ENCODE data around the gene TSC22D2.

Gene TSC22D2

DNA sequence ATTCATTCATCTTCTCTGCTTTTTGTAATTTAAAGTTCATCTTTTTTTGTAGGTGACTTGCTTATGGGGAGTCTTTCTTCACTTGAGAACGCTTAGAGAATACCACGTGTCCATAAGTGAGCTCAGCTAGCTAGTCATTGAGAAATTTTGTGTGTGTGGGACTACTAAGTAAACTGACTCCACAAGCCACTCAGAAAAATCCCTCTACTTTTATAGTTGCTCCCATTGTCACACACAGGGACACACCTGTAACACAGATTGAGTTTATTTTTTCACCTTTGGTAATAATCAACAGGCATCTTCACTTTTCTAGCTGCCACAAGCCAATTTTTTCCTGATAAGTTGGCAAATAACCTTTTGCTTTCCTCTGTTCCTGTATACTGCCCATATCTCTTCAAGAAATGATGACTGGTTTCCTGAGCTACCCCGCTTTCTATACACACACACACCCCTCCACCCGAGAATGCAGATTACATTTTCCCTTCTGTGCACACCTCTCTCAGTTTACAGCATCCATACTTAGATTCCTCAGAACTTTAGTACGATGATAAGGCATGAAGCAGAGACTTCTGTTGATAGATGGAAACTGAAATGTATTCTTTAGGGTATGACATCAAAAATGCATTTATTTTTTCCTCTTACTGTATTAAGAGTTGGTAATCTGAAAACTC lies 4.6 kb downstream of the TSC22D2 start:
- DNase-seq = no peak

DNA sequence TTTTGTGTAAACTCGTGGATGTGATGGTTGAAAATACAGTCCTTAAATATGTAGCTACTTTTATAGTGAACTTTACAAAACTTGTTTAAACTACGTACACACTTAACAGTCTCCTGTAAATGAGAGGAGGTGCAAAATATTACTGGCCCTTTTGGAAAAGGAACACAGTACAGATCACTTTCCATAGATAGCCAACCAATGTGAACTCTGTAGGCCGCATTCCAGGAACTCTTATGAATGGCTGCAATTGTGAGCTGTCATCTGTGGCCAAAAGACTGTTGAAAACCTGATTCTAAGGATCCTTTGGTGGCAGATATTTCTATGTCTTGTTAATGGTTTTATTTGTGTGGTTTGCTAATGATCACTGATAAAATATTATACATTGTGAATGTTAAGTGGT lies 6.2 kb downstream of the TSC22D2 start:
- DNase-seq = no peak

GRCh38 chr3:150414959-150415358 lies 6.9 kb downstream of the TSC22D2 start:
- DNase-seq = no peak

DNA sequence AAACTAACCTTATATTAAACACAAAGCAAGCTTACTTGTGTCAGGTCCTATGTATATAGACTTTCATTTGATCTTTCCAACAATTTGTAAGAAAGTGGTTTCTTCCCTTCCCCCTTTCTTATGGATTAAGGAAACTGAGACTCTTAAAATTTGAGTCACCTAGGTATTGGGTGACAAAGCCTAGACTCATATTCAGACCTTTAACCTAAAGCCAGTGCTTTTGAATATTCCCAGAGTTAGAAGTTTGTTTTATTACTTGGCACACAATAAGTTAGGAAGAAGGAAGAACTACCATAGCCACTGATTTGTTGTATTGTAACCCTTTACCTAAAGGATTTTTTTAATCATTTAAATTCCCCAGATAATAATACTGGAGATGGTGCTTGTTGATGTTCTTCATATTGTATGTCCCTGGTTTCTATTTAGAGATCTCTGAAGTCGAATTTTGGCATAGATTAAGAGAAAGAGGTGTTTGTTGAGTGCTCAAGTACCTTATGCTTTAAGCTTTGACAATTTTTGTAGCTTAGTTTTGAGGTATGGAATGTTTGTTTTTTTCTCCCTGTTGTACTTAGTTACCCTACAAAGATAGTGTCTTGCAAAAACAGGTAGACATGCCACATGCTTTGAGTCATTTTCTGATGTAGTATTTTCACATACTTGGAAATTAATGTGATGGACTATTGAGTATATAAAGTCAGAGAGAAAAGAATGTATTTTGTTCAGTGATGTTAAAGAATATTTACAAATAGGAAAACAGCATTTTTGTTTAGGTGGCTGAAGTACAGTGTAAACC lies 11.2 kb downstream of the TSC22D2 start:
- DNase-seq = no peak

- no peak for DNase-seq
These were observed 11.9 kb downstream of the TSC22D2 start for GRCh38 chr3:150419959-150420358.

GRCh38 chr3:150421256-150421655 lies 13.2 kb downstream of the TSC22D2 start:
- DNase-seq = no peak

DNA sequence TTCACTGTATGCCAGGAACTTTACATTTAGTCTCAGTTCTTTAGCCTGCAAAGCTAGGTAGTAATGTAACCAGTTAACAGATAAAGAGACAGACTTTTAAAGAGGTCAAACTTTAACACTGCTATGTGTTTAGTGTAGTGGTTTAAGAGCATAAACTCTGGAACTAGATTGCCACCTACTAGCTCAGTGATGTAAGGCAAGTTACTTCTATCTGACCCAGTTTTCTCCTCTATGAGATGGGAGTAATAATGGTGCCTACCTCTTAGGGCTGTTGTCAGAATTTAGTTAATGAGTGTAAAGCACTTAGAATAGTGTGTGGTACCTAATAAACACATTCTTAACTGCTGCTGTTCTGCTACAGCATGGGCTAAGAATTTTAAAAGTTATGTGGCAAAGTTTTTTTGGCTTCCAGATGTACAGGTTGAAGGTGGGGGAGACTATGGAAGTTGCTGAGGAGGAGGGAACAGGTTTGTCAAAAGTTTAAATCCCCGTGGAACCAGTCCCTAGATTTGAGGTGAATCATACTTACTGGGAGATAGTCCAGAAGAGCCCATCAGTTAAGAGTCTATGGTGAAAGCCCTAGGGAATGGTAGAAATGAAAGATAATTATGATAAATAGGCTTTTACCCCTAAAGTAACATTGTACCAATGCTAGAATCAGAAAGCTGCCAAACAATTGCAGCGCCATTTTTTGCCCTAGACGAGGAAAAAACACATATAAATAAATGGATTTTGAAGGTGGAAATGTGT lies 13.9 kb downstream of the TSC22D2 start:
- DNase-seq = no peak

GRCh38 chr3:150422907-150423306 lies 14.8 kb downstream of the TSC22D2 start:
- DNase-seq = no peak

DNA sequence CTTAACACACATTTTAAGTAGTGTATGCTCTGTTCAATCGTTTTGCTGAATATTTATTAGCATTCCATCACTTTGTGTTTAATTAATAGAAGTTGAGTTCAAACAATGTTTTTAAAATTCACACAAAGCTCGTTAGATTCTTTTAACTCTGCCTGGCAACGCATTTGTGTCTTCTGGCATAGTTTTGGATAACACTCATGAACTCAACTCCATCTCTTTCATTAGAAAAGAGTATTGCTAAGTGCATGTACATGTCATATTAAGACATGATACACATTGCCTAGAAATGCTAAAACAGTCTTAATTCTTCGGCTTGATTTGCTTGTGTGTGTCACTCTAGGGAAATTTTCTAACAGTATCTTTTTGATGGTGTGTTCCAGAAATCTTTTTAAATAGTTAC lies 15.7 kb downstream of the TSC22D2 start:
- no peak for DNase-seq

GRCh38 chr3:150426292-150426691 lies 18.2 kb downstream of the TSC22D2 start:
- DNase-seq = no peak

DNA sequence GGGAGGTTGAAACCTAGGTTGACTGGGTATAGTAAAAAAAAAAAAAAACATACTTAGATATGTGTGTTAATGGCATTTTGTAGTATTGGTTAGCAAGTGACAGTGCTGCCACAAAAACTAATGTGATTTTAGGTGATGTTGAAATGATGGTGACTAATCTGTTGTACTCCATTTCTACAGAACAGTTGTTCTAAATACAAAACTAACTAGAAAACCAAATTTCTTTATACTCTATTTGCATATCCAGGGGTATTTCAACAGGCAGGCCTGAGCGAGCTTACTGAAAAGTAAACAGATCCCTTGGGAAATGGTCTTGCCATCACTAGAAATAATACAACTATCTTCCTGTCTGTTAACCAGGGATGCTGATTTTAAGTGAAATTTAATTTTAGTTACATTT lies 20.5 kb downstream of the TSC22D2 start:
- DNase-seq = no peak

- DNase-seq = no peak
These were observed 21.9 kb downstream of the TSC22D2 start for GRCh38 chr3:150429767-150430671.

DNA sequence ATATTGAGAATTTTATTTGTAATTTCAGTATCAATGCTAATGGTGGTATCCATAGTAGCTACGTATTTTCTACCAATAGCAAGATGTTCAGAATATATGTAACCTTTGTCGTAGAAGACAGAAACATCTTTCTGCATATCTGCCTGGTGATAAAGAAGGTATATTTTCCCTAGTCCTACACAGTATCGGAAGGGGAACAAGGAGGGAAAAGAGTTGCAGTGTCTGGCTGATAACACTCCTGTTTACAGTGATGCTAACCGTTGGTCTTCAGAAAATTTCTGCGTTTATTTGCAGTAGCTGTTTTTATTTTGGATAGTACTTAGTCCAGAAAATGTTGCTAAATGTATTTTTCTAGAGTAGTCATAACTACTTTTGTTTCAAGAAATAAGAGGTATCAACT lies 25.2 kb downstream of the TSC22D2 start:
- no peak for DNase-seq

DNA sequence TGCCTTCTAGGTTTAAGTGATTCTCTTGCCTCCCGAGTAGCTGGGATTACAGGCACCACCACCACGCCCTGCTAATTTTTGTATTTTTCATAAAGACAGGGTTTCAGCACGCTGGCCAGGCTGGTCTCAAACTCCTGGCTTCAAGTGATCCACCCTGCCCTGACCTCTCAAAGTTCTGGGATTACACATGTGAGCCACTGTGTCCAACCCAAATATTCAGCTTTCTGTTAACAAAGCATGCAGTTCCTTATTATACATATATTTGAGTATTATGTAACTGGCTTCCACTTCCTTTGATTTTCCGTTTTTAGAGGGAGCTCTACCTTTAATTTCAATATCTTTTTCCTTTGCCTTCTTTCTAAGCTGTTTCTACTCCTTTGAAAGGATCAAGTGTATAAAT lies 26.1 kb downstream of the TSC22D2 start:
- no peak for DNase-seq

DNA sequence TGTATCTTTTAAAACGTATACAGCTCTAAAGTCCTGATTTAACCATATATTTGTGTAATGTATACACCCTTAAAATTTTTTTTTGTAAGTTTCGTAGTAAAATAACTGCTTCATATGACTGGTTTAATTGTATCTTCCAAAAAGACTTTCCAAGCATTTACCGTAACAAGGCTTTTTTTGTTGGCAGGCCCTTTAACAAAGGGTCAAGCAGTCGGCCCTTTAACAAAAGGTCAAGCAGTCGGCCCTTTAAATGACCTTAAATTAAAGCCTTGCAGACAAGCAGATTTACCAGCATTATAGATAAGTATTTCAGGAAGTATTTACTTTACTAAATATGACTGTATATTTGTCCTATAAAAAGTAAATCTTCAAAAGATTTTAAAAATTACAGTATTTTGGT lies 28.1 kb downstream of the TSC22D2 start:
- DNase-seq = no peak

DNA sequence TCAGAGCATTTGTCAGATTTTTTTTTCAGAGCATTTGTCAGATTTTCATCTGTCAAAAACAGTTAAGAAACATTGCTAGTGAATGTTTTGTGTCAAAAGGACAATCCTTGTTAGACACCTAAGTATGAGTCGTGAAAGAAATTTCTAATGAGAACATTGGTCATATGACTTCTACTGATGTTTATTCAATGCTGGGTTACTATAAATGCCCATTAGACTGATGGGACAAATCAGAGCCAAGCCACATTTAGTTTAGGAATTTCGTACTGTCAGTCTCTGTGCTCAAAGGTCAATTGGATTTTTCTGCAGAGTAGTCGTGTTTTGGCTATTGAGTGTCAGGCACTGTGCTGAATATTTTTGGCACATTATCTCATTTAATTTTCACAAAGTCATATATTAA lies 31.6 kb downstream of the TSC22D2 start:
- DNase-seq = no peak

DNA sequence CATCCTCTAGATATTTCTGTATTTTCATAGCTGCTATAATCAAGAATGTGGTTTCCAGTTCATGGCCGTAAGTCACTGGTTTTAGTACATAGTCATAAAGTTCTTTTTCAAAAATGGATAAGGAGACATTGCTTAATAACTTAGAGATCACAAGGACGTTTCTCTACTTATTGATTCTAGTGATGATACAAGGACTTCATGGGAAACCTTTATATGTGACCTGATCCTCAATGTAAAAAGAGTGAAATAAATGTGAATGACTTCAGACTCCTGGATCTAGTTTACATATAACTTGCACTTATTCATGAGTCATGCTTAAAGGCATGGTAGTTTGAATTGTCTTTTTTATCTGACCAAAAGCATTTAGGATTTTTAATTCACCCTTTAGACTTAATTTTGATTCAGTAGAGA lies 35.2 kb downstream of the TSC22D2 start:
- no peak for DNase-seq

DNA sequence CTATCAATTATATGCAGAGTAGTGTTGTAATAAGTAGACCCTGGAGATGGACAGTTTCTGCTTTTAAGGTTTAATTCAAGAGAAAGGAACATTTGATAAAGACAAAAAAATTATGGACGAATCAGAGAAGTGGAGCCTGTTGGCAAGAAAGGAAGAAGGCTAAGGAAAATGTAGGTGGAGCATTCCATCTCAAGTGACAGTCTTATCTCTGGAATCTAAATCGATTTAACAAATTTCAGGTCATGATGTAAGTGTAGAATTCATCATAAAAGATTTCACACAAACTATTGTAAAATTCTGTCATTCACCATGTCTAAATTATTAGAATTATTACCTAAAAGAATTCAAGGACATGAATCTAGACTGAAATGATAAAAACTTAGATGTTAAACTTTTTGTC lies 36.3 kb downstream of the TSC22D2 start:
- DNase-seq = no peak

- DNase-seq = no peak
These were observed 38.4 kb downstream of the TSC22D2 start for GRCh38 chr3:150446470-150446977.

GRCh38 chr3:150447084-150447483 lies 39.0 kb downstream of the TSC22D2 start:
- DNase-seq = no peak

DNA sequence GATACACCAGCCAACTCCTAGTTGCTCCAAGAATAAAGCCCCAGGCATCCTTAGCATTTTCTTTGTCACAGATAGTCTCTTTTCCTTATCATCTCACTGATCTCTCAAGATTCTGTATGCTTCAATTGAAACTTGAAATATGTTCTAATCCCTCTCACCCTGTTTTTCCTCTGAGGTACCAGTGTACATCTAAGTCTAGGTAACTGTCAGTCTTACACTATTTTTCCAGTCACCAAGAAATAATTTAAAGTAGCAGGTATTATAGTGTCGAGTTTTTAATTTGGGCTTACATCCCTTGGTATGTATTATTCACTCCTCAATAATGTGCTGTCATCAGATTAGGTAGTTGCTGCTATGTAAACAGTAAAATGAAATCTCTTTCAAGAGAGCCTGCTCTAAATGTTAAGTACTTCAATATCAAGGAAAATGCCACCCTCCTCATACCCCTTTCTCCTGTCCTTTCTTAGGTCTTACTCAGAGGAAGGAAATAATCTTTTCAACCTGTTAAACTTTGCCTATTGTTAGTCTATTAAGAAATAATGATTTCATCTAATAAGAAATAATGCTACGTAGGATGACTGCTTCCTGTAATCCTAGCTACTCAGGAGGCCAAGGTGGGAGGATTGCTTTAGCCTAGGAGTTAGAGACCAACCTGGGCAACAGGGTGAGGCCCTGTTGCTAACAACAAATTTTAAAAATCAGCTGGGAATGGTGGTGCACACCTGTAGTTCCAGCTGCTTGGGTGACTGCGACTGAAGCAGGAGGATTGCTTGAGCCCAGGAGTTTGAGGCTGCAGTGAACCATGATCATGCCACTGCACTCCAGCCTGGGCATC lies 39.8 kb downstream of the TSC22D2 start:
- DNase-seq = no peak
